GM12878 (cell line): ENCODE data around the gene CAPZB. TPM values are rescaled to one million over a fixed set of nuclear protein-coding genes. Genes with fewer than 3 reads are reported as not detected.

Source experiments
- BACH1 ChIP-seq: fragments of 450-650 bp; IDR thresholded peaks from 2 replicates; pipeline ENCODE4 v1.6.1; 2017; ENCODE audit warnings: mild to moderate bottlenecking, borderline replicate concordance
- BCL11A ChIP-seq: IDR thresholded peaks from 2 replicates; pipeline ENCODE4 v1.6.1; 2011; ENCODE audit warnings: low read depth, low read length
- CREM ChIP-seq: IDR thresholded peaks from 2 replicates; pipeline ENCODE4 v1.6.1; 2014; ENCODE audit warnings: antibody characterized with exemption, low read depth
- EZH2 ChIP-seq: IDR thresholded peaks from 2 replicates; pipeline ENCODE4 v1.6.1; 2012; ENCODE audit warnings: low read depth, mild to moderate bottlenecking, control low read depth, inconsistent platforms, low read length, borderline replicate concordance; ENCODE audit not compliant: control insufficient read depth
- HDAC2 ChIP-seq: fragments of 200-600 bp; sonication (generic); IDR thresholded peaks from 2 replicates; pipeline ENCODE4 v1.6.1; 2017
- HDAC6 ChIP-seq: fragments of 200-600 bp; sonication (generic); IDR thresholded peaks from one replicate; pipeline ENCODE4 v1.8.0; 2017; ENCODE audit warnings: antibody characterized with exemption; ENCODE audit not compliant: unreplicated experiment
- IRF3 ChIP-seq: fragments of 450-650 bp; IDR thresholded peaks from 2 replicates; pipeline ENCODE4 v1.6.1; 2014; ENCODE audit warnings: mild to moderate bottlenecking
- IRF5 ChIP-seq: fragments of 450-650 bp; IDR thresholded peaks from 2 replicates; pipeline ENCODE4 v1.6.1; 2017; ENCODE audit warnings: borderline replicate concordance
- JUNB ChIP-seq: IDR thresholded peaks from 2 replicates; pipeline ENCODE4 v1.6.1; 2016; ENCODE audit warnings: antibody characterized with exemption, mild to moderate bottlenecking
- LARP7 ChIP-seq: fragments of 450-650 bp; IDR thresholded peaks from 2 replicates; pipeline ENCODE4 v1.6.1; 2017; ENCODE audit warnings: mild to moderate bottlenecking
- MTA2 ChIP-seq: fragments of 450-650 bp; IDR thresholded peaks from 2 replicates; pipeline ENCODE4 v1.6.1; 2016; ENCODE audit warnings: low read depth, mild to moderate bottlenecking, moderate library complexity
- NFIC ChIP-seq: IDR thresholded peaks from 2 replicates; pipeline ENCODE4 v1.6.1; 2012; ENCODE audit warnings: low read depth, mild to moderate bottlenecking, inconsistent platforms, low read length, moderate library complexity
- NKRF ChIP-seq: fragments of 450-650 bp; conservative IDR thresholded peaks from 2 replicates; pipeline ENCODE4 v1.6.1; 2017; ENCODE audit warnings: mild to moderate bottlenecking, moderate library complexity
- PML ChIP-seq: IDR thresholded peaks from 2 replicates; pipeline ENCODE4 v1.6.1; 2012; ENCODE audit warnings: low read length, inconsistent platforms
- POLR2A ChIP-seq: IDR thresholded peaks from 2 replicates; pipeline ENCODE4 v1.6.1; 2011; ENCODE audit warnings: low read depth, mild to moderate bottlenecking, low read length
- SIX5 ChIP-seq: IDR thresholded peaks from 2 replicates; pipeline ENCODE4 v1.6.1; 2011; ENCODE audit warnings: mild to moderate bottlenecking, low read depth, low read length, moderate library complexity; ENCODE audit not compliant: severe bottlenecking
- SP1 ChIP-seq: IDR thresholded peaks from one replicate; pipeline ENCODE4 v1.6.1; 2011; ENCODE audit warnings: low read depth, low read length
- SREBF1 ChIP-seq: IDR thresholded peaks from 2 replicates; pipeline ENCODE4 v1.6.1; 2012; ENCODE audit warnings: mild to moderate bottlenecking, low read length
- TCF12 ChIP-seq: IDR thresholded peaks from 2 replicates; pipeline ENCODE4 v1.6.1; 2011; ENCODE audit warnings: low read depth, mild to moderate bottlenecking, low read length
- TCF3 ChIP-seq: IDR thresholded peaks from 2 replicates; pipeline ENCODE4 v1.6.1; 2012; ENCODE audit warnings: low read depth, mild to moderate bottlenecking, low read length, borderline replicate concordance; ENCODE audit not compliant: insufficient read depth
- YBX1 ChIP-seq: fragments of 450-650 bp; IDR thresholded peaks from 2 replicates; pipeline ENCODE4 v1.6.1; 2016; ENCODE audit warnings: antibody characterized with exemption
- ZBED1 ChIP-seq: IDR thresholded peaks from 2 replicates; pipeline ENCODE4 v1.6.1; 2016; ENCODE audit warnings: borderline replicate concordance
- ZNF217 ChIP-seq: fragments of 450-650 bp; IDR thresholded peaks from 2 replicates; pipeline ENCODE4 v1.6.1; 2017; ENCODE audit warnings: antibody characterized with exemption, mild to moderate bottlenecking
- ZNF384 ChIP-seq: IDR thresholded peaks from 2 replicates; pipeline ENCODE4 v1.6.1; 2012; ENCODE audit warnings: low read depth, mild to moderate bottlenecking, low read length, improper control_type of control experiment, borderline replicate concordance
- ZNF622 ChIP-seq: fragments of 450-650 bp; IDR thresholded peaks from 2 replicates; pipeline ENCODE4 v1.6.1; 2017; ENCODE audit warnings: mild to moderate bottlenecking, inconsistent platforms
- polyA plus RNA-seq, 11 experiments: library from polyadenylated mRNA; depleted of rRNA in 4 of 11; unstranded in 6 of 11; stranded (reverse) in 5 of 11; fragments of >200 nt; fragmentation: Nextera tagmentation in 4 of 11; fragmentation: Illumina TruSeq in 1 of 11; extraction: Ambion mirVana in 4 of 11; extraction: Trizol in 1 of 11; gene quantifications; 1 replicate in 1 of 11; 2 replicates in 10 of 11; pipeline versions ENCODE4 v1.2.1 to v1.2.3, GENCODE V29; 2011 to 2016; ENCODE audit warnings: inconsistent platforms in 2 of 11, missing spikeins in 2 of 11, low read depth in 1 of 11
- total RNA-seq, 4 experiments: library from RNA; depleted of rRNA in 3 of 4; stranded (reverse); fragments of >200 nt in 3 of 4; fragmentation: Illumina TruSeq in 1 of 4; extraction: Trizol in 1 of 4; gene quantifications; 2 replicates each; pipeline versions ENCODE4 v1.2.1 to v1.2.3, GENCODE V29; 2013 to 2021
- TF ChIP-seq, protein P1 (sequence below): IDR thresholded peaks from 2 replicates; pipeline ENCODE4 v1.6.1; 2011; ENCODE audit warnings: low read depth, mild to moderate bottlenecking, low read length, moderate library complexity, borderline replicate concordance; ENCODE audit errors: extremely low read depth
- TF ChIP-seq, protein P2 (sequence below): fragments of 450-650 bp; IDR thresholded peaks from 2 replicates; pipeline ENCODE4 v1.6.1; 2017; ENCODE audit warnings: mild to moderate bottlenecking

Gene CAPZB
- total and polyA plus RNA-seq, 10 of the 15 experiments (the other 5 are each of a cell fraction or from before 2014, with no cell fraction given), result 104 to 454 (median 213) TPM

DNA sequence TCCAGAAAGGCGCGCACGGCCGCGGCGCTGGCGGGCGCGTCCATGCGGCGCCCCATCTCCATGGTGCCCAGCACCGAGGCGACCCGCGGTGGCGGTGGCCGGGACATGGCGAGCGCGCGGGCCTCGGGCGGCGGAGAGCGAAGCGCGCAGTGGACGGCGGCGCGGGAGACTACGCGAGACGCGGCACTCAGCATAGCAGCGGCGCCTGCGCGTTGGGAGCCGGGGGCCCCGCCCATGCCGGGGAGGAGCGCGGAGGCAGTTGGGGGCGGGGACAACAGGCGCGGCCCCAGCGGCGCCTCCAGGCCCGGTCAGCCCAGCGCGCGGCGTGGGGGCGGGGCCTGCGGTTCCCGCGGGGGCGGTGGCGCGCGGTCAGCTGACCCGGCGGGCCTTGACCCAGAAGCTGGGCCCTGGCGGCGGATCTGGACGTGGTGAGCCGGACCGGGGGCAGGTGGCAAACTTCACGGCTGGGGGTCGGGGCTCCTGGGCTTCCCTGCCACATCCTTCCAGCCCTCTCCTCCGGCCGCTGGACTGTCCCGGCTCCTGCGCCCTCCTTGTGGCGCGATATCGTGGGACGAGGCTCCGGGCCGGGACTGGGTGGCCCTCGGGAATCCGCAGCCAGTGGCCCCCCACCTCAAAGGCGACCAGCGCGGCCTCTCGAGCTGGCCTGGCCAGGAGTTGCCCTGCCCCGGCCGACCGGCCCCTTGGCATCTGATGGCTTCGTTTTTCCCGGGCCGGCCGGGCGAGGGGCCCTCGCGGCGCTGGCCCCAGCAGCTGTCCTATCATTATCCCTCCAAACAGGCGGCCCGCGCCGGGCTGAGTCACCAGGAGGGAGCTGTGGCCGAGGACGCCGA lies 173.2 kb downstream of the CAPZB start, which contains the start of the genes AKR7A2 and SLC66A1 (continued):
- TF ChIP-seq NKRF (peak; percentile 78), ZNF384 (no peak), JUNB (no peak), BCL11A (no peak), ZNF217 (0 out of 2 replicates have a peak, but pooled peaks have one; percentile 33), BACH1 (peak; percentile 68), MTA2 (no peak), TCF3 (0 out of 2 replicates have a peak, but pooled peaks have one; percentile 8), EZH2 (no peak), ZBED1 (no peak), SIX5 (no peak), SREBF1 (no peak), TCF12 (no peak), LARP7 (peak; percentile 91), SP1 (peak; percentile 52), YBX1 (no peak), PML (no peak), NFIC (no peak), POLR2A (peak; percentile 87), HDAC2 (no peak), IRF3 (no peak), ZNF622 (no peak), HDAC6 (no peak), CREM (0 out of 2 replicates have a peak, but pooled peaks have one; percentile 19), IRF5 (no peak)
- TF ChIP-seq, protein P1, sequence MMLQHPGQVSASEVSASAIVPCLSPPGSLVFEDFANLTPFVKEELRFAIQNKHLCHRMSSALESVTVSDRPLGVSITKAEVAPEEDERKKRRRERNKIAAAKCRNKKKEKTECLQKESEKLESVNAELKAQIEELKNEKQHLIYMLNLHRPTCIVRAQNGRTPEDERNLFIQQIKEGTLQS, result peak; percentile 59; the same call in 1 of the 2 replicates
- TF ChIP-seq, protein P2, sequence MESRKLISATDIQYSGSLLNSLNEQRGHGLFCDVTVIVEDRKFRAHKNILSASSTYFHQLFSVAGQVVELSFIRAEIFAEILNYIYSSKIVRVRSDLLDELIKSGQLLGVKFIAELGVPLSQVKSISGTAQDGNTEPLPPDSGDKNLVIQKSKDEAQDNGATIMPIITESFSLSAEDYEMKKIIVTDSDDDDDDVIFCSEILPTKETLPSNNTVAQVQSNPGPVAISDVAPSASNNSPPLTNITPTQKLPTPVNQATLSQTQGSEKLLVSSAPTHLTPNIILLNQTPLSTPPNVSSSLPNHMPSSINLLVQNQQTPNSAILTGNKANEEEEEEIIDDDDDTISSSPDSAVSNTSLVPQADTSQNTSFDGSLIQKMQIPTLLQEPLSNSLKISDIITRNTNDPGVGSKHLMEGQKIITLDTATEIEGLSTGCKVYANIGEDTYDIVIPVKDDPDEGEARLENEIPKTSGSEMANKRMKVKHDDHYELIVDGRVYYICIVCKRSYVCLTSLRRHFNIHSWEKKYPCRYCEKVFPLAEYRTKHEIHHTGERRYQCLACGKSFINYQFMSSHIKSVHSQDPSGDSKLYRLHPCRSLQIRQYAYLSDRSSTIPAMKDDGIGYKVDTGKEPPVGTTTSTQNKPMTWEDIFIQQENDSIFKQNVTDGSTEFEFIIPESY, result no peak
